HG03064 (cell line): ENCODE results near the gene ZNF816.
"Not testable (repeated sequence)": the region's sequence is repeated elsewhere in the genome, so short reads cannot be mapped to it uniquely, and the experiment has no call there.

Experiments used
- ATAC-seq: cut with Tn5 transposase; IDR thresholded peaks from one replicate; pipeline ENCODE4 v1.9.1; 2021; ENCODE audit warnings: low read depth; ENCODE audit not compliant: unreplicated experiment

ZNF816 gene

DNA sequence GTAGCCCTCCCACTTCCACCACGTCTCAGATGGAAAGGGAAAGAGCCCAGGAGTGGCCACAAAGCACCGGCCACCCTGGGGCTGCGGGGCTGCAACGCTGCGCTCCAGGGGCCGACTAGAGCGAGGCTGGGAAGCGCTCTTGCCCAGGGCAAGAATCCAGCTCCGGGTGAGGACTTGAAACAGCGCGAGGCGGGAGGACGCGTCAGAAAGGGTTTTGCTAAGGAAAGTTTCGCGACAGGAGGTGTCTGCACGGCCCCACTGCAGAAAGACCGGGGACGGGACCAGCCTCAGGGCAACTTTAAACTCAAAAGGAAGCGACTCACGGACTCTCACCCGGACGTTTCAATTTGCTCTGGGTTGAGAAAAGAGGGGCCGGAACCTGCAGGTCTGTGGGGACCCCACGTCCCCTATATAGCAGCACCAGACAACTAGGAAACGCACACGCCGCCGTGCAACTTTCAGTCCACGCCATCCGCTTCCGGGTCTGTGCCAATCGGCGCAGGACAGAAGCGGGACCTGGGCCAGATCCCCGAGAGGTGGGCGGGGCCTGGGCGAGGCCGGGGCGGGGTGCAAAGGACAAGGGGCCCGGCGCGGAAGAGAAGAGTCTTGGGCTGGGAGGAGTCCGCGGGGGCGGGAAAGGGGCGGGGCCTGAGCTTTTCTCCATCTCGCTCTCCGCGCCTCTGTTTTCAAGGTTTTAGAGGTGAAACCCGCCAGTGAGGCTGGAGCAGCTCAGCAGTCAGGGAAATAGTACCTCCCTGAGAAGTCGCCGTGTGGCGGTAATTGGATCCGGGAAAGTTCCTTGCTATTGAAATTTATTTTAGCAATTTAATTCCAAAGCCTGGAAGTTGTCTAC is at the start of gene ZNF816:
Gene ZNF816 (minus strand): TSS at position 488 of the 853 bp plus-strand sequence. CDS start 6,792 bp downstream, outside the sequence.
- peak; percentile 89 for ATAC-seq

DNA sequence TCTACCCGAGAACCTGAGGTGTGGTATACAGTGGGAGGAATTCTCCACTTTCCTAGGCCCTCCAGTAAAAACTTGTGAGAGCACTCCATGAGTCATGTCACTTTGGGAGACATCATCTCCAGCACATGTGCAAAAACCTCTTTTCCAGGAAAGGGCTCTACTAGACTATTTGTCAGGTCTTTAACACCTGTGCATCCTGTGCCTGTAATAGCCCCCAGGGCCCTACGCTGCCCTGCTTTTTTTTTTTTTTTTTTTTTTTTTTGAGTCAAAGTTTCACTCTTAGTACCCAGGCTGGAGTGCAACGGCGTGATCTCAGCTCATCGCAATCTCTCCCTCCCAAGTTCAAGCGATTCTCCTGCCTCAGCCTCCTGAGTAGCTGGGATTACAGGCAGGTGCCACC is 49.3 kb upstream of the ZNF816 start:
- ATAC-seq = no peak

DNA sequence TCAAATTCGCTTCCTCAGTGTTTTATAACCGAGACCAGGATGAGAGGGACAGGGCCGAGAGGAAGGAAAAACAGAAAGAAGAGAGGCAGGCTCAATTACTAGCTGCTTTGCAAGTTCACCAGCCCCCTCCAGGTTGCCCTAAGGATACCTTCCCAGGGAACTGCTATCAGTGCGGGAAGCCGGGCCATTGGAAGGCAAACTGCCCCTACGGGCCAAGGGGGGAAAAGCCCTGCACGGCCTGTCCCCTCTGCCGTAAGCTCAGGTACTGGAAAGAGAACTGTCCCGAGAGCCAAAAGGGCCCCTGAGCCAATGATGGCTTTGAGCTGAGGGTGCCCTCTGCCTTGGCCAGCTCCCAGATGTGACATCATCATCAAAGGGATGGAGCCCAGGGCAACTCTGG is 47.8 kb upstream of the ZNF816 start:
- no peak for ATAC-seq

DNA sequence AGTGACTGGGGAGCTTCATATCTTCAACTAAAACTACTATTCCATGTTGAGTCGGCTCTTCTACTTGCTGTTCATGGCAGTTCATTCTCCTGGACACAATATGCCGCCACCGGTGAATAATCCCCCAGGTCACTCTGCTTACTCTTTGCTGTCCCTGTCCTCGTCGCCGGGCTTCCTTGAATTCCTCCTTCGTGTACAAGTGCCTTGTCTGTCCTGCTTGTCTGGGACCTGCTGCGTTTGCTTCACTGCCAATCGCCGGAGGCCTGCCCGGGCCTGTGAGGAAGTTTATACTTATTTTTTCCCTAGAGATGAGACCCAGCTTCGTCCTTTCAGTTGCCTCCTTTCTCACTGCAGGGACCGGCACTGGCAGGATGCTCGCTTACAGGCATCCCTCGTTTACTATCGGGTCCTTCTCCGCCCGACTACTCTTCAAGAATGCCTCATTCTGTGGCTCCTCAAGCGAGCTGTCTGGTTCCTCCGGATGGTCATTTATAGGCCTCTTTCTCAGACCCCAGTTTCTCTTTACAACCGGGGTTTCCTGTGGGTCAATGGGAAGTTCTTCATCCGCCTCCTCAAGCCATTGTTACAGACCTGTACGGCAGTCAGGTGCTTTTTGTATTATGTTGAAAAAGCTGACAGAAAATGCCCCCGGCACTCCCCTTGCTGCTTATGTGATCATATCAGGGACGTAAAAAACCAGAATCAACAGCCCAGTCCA is 45.5 kb upstream of the ZNF816 start:
- ATAC-seq = no peak

DNA sequence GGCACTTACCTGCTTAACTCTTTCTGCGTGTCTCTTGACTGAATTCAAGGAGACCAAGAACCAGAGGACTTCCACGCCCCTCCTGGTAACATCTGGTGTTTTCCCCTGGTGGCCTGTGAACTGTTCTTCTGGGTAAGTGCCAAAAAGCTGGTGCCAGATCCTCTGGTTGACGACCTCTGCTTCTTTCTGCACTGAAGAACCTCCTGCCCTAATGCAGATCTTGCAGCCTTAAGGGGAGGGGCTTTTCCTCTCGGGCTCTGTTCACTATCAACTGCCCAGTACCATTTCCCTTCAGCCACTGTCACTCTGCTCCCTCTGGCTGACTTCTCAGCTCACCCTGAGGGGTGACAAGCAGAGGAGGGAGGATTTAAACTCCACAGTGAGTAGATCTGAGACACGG is 44.9 kb upstream of the ZNF816 start:
- no peak for ATAC-seq

DNA sequence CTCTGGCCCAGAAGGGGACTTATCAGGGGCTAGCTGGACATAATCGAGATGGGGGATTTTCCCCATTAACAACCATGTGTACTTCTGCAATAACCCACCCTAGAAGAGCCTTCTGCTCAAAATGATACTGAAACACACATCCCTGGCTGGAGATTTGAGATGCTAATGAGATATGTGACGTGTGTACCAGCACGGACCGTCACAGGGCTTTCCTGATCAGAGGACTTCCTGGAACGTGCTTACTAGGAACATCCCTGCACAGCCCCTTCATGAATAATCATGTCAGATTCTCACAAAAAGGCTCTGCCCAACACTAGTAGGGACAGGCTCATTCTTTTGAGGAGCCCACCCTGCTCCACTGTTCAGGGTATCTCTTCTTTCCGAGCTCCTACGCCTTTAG is 44.5 kb upstream of the ZNF816 start:
- ATAC-seq = no peak

DNA sequence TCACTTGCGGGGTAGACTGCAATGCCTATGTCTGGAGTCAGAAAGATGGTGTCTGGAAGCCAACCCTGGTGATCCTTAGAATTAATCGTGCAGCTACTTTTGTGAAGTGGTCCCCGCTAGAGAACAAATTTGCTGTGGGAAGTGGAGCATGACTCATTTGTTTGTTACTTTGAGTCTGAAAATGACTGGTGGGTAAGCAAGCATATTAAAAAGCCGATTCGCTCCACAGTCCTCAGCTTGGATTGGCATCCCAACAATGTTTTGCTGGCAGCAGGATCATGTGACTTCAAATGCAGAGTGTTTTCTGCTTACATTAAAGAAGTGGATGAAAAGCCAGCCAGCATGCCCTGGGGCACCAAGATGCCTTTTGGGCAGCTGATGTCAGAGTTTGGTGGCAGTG is 41.6 kb upstream of the ZNF816 start:
- no peak for ATAC-seq

DNA sequence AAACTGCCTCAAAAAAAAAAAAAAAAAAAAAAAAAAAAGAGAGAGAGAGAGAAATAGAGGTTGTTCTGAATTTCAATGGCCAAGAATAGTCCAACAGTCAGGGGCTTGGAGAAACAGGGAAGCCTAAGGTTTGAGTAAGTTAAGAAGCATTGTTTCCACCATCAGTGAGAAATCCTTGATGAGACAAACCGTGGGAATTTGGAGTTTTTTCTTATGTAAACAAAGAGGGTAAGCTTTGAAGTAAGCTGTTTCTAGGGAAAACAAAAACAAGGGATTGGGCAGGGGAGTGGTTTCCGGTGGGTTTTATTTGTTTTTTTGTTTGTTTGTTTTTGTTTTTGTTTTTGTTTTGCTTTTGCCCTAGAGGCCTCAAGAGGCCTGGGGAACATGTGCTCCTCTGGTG is 39.8 kb upstream of the ZNF816 start:
- ATAC-seq = no peak

DNA sequence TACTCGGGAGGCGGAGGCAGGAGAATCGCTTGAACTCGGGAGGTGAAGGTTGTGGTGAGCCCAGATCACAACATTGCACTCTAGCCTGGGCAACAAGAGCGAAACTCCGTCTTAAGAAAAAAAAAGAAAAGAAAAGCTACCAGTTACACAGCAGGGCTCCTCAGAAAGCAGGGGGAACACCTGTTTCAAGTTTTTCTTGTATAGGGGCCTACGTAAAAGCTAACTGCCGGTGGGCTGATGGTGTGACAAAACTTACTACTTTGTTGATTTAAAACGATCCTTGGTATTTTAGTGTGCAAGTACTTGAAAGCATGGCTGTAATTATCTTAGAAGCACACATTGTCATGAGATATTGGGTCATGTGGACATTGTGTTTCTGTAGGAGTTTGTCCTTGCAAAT is 35.3 kb upstream of the ZNF816 start:
- ATAC-seq = no peak

DNA sequence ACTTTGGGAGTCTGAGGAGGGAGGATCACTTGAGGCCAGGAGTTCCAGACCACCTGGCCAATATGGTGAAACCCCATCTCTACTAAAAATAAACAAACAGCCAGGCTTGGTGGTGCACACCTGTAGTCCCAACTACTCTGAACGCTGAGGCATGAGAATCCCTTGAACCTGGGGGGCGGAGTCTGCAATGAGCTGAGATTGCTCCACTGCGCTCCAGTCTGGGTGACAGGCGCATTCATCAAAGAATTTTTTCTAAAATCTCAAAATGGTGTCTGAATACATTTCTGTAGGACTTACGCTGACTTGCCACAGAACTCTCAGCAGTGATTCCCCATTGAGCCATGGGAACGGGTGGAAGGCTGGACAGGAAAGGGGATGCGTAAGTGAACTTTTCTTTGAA is 33.0 kb upstream of the ZNF816 start:
- ATAC-seq = no peak

DNA sequence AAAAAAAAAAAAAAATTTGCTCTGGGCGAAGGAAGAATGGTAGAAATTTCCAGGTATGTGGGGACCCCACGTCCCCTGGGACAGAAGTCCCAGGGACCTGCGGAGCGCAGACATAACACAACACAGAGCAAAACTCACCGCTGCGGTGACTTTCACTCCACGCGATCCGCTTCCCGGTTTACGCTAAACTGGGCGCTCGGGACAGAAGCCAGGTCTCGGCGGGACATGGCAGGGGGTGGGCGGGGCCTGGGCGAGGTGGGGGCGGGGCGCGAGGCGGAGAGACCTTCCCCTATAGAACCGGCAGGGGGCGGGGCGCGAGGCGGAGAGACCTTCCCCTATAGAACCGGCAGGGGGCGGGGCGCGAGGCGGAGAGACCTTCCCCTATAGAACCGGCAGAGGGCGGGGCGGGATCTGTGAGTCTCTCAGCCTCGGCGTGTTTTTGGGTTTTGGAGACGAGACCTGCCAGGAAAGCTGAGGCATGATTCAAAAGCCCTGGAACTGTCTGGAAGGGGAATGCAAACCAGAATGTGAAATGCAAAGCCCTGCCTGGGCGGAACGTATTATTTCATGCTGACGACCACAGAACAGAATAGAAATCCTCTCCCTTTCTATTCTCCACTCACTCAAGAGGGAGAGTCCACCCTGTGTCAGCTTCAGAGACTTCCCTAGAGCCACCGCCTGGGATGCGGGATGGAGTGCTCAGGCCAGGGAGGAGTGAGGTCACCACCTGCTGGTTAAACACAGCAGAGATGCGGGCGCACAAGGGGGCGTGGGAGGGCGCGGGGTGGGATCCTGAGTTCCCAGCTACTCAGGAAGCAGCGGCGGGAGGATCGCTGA is 30.9 kb upstream of the ZNF816 start:
- ATAC-seq = no peak

DNA sequence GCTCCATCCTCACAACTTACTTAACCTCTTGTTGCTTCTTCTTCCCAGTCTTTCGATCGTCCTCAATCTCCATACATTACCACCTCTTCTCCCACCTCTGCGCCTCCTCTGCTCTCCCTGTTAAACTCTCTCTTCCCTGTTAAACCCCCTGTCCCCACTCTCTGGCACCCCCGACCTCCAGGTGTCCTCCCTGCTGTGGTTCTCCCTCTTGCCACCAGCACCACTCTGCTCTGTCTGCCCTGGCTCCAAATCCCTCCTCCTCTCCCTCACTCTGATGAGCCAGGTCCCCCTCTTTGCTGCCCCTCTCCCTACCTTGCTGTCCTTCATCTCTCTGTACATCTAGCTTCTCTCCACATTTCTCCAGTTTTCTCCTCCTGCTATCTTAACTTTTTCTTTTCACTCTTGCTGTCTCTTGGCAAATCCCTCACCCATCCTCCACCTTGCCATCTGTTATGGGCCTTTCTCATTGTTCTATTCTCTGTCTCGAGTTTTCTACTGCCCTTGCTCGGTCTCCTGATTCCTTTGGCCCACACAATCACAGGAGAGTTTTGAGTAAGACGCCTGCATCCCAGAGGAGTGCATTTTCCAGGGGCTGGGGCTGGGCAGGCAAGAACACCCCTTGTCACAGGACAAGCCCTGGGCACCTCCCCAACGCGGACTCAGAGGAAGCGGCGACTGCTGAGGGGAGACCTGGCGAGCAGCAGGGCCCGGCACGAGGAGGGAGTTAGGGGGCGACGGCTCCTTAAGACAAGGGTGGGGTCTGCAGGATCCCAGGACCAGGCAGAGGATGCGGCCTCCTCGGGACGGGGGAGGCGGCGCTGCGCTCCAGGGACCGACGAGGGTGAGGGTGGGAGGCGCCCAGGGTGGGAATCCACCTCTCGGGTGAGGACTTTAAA is 29.7 kb upstream of the ZNF816 start:
- ATAC-seq = no peak

DNA sequence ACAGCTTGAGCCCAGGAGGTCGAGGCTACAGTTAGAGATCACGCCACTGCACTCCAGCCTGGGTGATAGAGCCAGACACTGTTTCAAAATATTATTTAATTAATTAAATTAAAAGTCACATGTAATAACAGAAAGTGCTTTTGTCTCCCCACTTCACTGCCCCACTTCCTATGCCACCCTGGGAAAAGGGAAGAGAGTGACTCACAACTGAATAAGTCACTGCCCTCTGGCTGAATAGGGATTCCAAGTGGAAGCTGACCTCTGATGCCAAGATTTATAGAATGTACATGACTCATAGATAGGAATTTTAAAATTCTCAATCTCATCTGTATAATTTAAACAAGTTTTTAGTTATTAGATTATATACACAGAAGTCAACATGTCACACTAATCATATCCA is 28.8 kb upstream of the ZNF816 start:
- ATAC-seq = no peak

DNA sequence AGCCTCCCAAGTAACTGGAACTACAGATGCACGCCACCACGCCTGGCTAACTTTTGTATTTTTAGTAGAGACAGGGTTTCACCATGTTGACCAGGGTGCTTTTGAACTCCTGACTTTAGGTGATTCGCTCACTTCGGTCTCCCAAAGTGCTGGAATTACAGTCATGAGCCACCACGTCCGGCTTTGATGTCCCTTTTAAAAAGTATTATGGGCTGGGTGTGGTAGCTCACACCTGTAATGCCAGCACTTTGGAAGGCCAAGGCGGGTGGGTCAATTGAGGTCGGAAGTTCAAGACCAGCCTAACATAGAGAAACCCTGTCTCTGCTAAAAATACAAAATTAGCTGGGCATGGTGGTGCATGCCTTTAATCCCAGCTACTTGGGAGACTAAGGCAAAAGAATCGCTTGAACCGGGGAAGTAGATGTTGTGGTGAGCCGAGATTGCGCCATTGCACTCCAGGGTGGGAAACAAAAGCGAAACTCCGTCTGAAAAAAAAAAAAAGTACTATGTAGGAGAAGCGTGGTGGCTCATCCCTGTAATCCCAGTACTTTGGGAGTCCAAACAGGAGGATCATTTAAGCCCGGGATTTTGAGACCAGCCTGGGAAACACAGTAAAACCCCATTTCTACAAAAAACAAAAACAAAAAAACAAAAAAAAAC is 28.2 kb upstream of the ZNF816 start:
- no peak for ATAC-seq

DNA sequence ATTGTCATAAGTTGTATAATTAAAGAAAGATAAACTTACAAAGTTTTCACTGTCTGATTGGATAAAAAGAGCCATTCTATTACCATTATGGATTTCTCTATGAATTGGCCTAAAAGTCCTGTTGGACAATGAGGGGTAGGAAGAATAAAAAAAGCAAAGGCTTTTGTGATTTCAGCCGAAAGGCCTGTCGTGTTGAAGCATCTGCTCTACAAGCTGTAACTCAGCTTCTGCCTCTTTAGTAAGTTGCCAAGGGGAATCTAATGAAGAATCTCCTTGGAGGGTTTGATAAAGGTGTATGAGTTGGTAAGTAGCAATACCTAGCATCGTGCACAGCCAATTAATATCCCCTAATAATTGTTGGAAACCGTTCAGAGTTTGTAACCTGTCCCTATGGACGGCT is 25.8 kb upstream of the ZNF816 start:
- no peak for ATAC-seq

DNA sequence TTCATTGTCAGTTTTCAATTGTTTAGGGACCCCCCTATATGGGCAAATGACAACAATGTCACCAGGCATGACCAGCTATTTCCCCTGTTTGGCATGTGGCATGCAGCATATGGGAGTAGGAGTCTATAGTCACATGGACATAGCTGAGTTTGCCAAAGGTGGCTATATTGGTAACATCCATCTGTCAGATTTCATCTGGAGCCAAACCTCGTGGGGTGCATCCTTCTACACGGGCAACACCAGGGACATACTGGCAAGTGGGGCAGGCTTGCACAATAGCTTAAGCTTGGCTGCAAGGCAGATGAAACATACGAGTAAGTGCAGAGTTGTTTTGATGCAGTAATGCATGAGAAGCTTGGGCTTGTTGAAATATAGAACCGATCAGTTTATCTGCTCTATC is 24.5 kb upstream of the ZNF816 start:
- ATAC-seq = no peak

DNA sequence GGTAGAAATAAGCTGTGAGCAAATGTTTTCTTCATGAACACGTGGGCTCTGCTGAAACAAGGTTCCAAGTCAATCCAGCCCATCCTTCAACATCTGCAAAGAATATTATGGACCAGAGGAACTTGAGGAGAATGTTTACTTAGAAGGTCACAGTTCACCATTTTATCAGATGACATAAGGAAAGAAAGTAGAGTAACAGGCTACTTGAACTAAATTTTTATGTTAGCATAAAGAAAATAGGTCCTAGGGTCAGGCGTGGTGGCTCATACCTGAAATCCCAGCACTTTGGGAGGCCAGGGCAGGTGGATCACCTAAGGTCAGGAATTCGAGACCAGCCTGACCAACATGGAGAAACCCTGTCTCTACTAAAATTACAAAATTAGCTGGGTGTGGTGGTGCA is 20.5 kb upstream of the ZNF816 start:
- not testable (repeated sequence) for ATAC-seq

DNA sequence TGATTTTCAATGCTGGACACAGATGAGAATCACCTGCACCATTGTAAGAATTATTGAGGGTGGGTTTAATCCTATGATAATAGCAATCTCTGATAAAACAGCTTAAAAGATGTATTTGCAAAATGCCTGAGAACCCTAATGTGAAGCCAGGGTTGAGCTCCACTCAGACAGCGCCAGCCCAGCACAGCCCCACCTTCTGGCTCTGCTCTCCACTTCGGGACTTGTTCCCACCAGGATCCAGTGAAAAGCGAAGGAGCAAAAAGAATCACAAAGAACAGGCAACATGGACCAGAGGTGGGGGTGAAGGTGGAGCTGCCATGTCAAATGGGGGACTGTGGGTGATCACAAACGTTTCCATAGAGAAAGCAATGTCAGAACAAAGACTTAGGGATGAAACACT is 18.6 kb upstream of the ZNF816 start:
- no peak for ATAC-seq

DNA sequence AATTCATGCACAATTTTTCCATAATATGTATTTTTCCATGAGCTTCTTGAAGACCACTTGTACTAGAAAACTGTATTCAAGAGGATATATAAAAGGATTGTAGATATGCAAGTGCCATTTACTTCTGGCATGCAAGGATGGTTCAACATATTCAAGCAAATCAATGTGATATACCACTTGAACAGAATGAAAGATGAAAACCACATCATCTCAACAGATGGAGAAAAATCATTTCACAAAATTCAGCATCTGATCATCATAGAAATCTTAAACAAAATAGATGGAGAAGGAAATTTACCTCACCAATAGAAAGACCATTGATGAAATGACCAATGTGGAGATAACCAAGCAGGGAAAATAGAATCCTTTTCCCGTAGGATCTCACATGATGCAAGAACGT is 5.1 kb upstream of the ZNF816 start:
- ATAC-seq = no peak

DNA sequence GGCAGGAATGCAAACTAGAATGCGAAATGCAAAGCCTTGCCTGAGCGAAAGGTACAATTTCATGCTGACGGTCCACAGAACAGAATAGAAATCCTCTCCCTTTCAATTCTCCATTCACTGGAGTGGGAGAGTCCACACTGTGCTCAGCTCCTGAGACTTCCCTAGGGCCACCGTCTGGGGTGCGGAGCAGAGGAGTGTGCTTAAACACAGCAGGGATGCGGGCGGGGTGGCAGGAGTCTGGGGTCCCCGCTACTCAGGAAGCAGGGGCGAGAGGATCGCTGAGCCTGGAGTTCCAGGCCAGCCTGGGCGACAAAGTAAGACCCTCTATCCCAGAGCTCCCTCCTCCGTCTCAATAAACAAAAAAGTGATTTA is 552 bp upstream of the ZNF816 start:
- ATAC-seq = peak; percentile 18
